Lung (tissue), 12 donors: ENCODE measurements around the gene CFAP221. TPM values are rescaled to one million over a fixed set of nuclear protein-coding genes. Genes with fewer than 3 reads are reported as not detected.

Experiments
- ATAC-seq: fragments of 200-7000 bp; cut with Tn5 transposase; one replicate; pipeline ENCODE4 v1.9.1; 2020; ENCODE audit warnings: moderate number of reproducible peaks; ENCODE audit not compliant: insufficient read depth, low FRiP score
- DNase-seq, 3 donors: peaks; one replicate each; pipeline ENCODE4 v3.0.0-alpha.2; 2013 to 2017
- H3K27ac ChIP-seq, 2 donors: one replicate each; pipeline ENCODE4 v1.5.1; 2013; ENCODE audit warnings: mild to moderate bottlenecking in 2 of 2, moderate library complexity in 2 of 2, control low read depth in 1 of 2, inconsistent platforms in 1 of 2, low read depth in 1 of 2, low read length in 1 of 2
- H3K27me3 ChIP-seq, 3 donors: one replicate each; pipeline ENCODE4 v1.5.1; 2013; ENCODE audit warnings: low read length in 2 of 3; ENCODE audit not compliant: control insufficient read depth in 3 of 3, insufficient read depth in 3 of 3
- H3K36me3 ChIP-seq, 4 donors: one replicate each; pipeline ENCODE4 v1.5.1; 2013; ENCODE audit warnings: low read length in 4 of 4, mild to moderate bottlenecking in 1 of 4, moderate library complexity in 1 of 4; ENCODE audit not compliant: control insufficient read depth in 4 of 4, insufficient read depth in 4 of 4
- H3K4me1 ChIP-seq, 5 donors: one replicate each; pipeline ENCODE4 v1.5.1; 2013; ENCODE audit warnings: low read length in 5 of 5, mild to moderate bottlenecking in 2 of 5, moderate library complexity in 1 of 5; ENCODE audit not compliant: control insufficient read depth in 5 of 5, insufficient read depth in 5 of 5
- H3K4me3 ChIP-seq: one replicate; pipeline ENCODE4 v1.5.1; 2013; ENCODE audit warnings: mild to moderate bottlenecking, control low read depth, moderate library complexity
- H3K9ac ChIP-seq, 2 donors: one replicate each; pipeline ENCODE4 v1.5.1; 2013; ENCODE audit warnings: low read length in 2 of 2, control low read depth in 1 of 2; ENCODE audit not compliant: insufficient read depth in 1 of 2
- H3K9me3 ChIP-seq, 4 donors: one replicate each; pipeline ENCODE4 v1.5.1; 2013; ENCODE audit warnings: low read length in 3 of 4, mild to moderate bottlenecking in 1 of 4, moderate library complexity in 1 of 4; ENCODE audit not compliant: control insufficient read depth in 4 of 4, insufficient read depth in 3 of 4
- CTCF ChIP-seq: IDR thresholded peaks from 2 replicates; pipeline ENCODE4 v1.5.1; 2012; ENCODE audit warnings: mild to moderate bottlenecking; ENCODE audit errors: control extremely low read depth, extremely low read depth
- WGBS, 2 donors: extraction: QIAGEN DNeasy Blood & Tissue Kit; methylation state at CpG; one replicate each; pipeline ENCODE4 v1.1.7; 2013; 5-methylcytosine and 5-hydroxymethylcytosine counted together
- polyA plus RNA-seq, 2 donors: library from polyadenylated mRNA; stranded (reverse); fragments of 200-250 nt; gene quantifications; one replicate each; pipeline ENCODE4 v1.2.1, GENCODE V29; 2013
- total RNA-seq, 2 donors: library from RNA; depleted of rRNA in 1 of 2; stranded (reverse); fragments of >200 nt in 1 of 2; gene quantifications; one replicate each; pipeline ENCODE4 v1.2.1, GENCODE V29; 2014 to 2021
- donor health status: control.
- donor health status: control.
- donor health status: Bipolar disorder and iron deficiency.
- donor health status: healthy.
- donor health status: DM: yes; HTN: yes; CAD: no.

CFAP221 gene
- total and polyA plus RNA-seq, 4 donors = 8.6 to 63.5 (median 29.3) TPM

- Histone ChIP-seq H3K4me1 (no peaks in the 10 kb centered on the region), H3K4me3 (no peak overlapping the region), H3K9me3 (no peaks in the 10 kb centered on the region), H3K27me3 (peaks cover 0 to 3% (median 0%) of the 10 kb centered on the region in 3 donors), H3K9ac (no peak overlapping the region), H3K36me3 (no peaks in the 10 kb centered on the region), H3K27ac (no peak overlapping the region)
- no peak for ATAC-seq
- WGBS, 2 donors = 81 to 93% methylated on average over 3 of the region's 3 CpGs
- DNase-seq = no peak
- no peak for TF ChIP-seq CTCF
These were observed 47.3 kb downstream of the CFAP221 start for GRCh38 chr2:119591523-119591922.

- Histone ChIP-seq H3K27ac (no peak overlapping the region), H3K9me3 (no peaks in the 10 kb centered on the region), H3K9ac (no peak overlapping the region), H3K4me3 (no peak overlapping the region), H3K27me3 (peaks cover 0 to 3% (median 0%) of the 10 kb centered on the region in 3 donors), H3K4me1 (no peaks in the 10 kb centered on the region), H3K36me3 (no peaks in the 10 kb centered on the region)
- TF ChIP-seq CTCF = no peak
- WGBS, 2 donors = 79 to 88% methylated on average over 5 of the region's 5 CpGs
- DNase-seq = no peak
- no peak for ATAC-seq
These were observed 48.2 kb downstream of the CFAP221 start for GRCh38 chr2:119592436-119592835.

GRCh38 chr2:119596638-119597037 lies 52.4 kb downstream of the CFAP221 start:
- Histone ChIP-seq H3K36me3 (no peaks in the 10 kb centered on the region), H3K27ac (no peak overlapping the region)
- no peak for TF ChIP-seq CTCF

GRCh38 chr2:119598596-119599263 lies 54.5 kb downstream of the CFAP221 start:
- no peaks in the 10 kb centered on the region for H3K9me3 ChIP-seq
- peak overlapping the region in 1 of 2 donors; percentile 25 for H3K27ac ChIP-seq
- no peaks in the 10 kb centered on the region for H3K36me3 ChIP-seq
- WGBS, 2 donors = 60 to 79% methylated on average over 5 of the region's 5 CpGs
- peaks cover 0 to 3% (median 0%) of the 10 kb centered on the region in 3 donors for H3K27me3 ChIP-seq
- DNase-seq (peak in 2 of 3 donors; percentile 34 to 47), ATAC-seq (no peak)
- no peak for TF ChIP-seq CTCF
- H3K4me3 ChIP-seq = no peak overlapping the region
- peaks cover 0 to 3% (median 0%) of the 10 kb centered on the region in 5 donors for H3K4me1 ChIP-seq
- H3K9ac ChIP-seq = no peak overlapping the region

More at GRCh38 chr2:119596638-119597037, 52.4 kb downstream of the CFAP221 start:
- Histone ChIP-seq H3K4me3 (no peak overlapping the region), H3K9me3 (no peaks in the 10 kb centered on the region), H3K4me1 (peaks cover 0 to 3% (median 0%) of the 10 kb centered on the region in 5 donors), H3K27me3 (peaks cover 0 to 3% (median 0%) of the 10 kb centered on the region in 3 donors), H3K9ac (no peak overlapping the region)
- WGBS, 2 donors = 91 to 93% methylated on average over 6 of the region's 6 CpGs
- DNase-seq = no peak
- no peak for ATAC-seq
